OCI-LY3 (cell line): ENCODE data around the gene GALNTL6.

Experiments used
- CTCF ChIP-seq: fragments of 200-600, 300-600 bp; sonication (generic); IDR thresholded peaks from 2 replicates; pipeline ENCODE4 v1.5.1; 2014; ENCODE audit warnings: antibody characterized with exemption, low read length, low read depth
- EZH2phosphoT487 ChIP-seq: fragments of 200-600 bp; shearing (Covaris generic); IDR thresholded peaks from 2 replicates; pipeline ENCODE4 v1.6.1; 2018; ENCODE audit warnings: antibody characterized with exemption, mixed run types, low read depth

DNA sequence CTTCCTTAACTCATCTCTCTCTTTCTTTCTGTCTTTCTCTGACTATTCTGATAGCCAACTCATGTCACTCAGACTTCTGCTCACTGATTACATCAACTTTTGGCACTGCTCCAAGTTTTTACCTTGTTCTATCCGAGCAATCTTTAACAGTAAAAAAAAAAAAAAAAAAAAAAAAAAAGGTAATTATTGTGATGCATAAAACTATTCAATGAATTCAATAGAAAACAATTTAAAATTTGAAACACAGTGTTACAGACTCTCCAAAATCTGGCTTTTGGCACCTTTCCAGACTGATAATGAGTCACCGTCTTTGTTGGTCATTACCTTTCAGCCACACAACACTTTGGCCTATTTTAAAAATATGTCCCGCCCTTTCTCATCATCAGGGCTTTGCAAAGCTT is 229.5 kb downstream of the GALNTL6 start:
- TF ChIP-seq CTCF (no peak), EZH2phosphoT487 (no peak)
